GM18870 (cell line): Measurements from ENCODE around the gene SMPD2.

Experiments
- ATAC-seq: cut with Tn5 transposase; IDR thresholded peaks from one replicate; pipeline ENCODE4 v1.9.1; 2021; ENCODE audit warnings: moderate library complexity; ENCODE audit not compliant: unreplicated experiment

SMPD2 gene

DNA sequence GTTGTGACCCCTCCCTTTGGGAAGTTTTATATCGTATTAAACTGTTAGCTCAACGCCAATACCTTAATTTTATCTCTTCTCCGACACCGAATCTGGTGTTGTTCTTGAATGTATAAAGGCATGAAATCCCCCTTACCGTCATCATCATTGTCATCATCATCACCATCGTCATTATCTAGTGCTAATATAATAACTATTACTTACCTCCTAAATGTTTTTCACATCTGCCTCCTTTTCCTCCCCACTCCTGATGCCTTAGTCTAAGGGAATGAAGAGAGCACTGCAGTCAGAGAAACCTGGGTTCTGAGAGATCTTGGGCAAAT is 43.2 kb downstream of the SMPD2 start:
- no peak for ATAC-seq

DNA sequence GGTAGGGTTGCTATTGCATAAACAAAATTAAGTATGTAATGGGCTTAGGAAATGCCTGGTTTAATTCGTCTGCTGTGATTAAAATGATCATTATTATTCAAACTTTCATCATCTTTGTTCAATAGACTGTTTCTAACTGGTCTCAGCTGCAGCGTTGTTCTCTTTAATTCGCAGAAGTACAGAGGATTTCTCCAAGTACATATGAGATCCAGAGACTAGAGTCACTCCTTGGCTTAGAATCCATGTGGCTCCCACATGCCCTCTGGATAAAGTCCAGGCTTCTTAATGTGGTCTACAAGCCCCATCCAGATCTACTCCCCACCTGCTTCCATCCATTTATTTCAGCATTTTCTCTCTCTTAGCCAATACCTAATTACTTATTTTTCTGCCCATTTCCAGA is 43.6 kb downstream of the SMPD2 start:
- no peak for ATAC-seq

DNA sequence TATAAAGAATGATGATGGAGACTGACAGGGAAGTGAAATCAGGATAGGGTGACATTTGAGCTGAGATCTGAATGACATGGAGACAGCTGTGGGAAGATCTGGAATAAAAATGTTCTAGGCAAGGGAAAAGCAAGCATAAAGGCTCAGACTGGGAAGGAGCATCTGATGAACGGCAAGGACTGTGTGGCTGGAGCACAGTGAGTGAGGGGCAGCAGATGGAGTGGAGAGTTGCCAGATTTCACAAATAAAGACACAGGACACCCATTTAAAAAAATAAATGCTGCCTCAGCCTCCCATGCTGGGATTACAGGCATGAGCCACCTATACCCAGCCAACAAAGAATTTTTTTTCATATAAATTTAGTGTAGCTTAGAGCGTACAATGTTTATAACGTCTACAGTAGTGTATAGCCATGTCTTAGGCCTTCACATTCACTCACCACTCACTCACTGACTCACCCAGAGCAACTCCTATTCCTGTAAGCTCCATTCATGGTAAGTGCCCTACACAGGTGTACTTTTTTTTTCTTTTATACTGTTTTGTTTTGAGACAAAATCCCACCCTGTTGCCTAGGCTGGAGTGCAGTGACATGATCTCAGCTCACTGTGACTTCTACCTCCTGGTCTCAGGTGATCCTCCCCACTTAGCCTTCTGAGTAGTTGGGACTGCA is 44.9 kb downstream of the SMPD2 start:
- ATAC-seq = no peak

DNA sequence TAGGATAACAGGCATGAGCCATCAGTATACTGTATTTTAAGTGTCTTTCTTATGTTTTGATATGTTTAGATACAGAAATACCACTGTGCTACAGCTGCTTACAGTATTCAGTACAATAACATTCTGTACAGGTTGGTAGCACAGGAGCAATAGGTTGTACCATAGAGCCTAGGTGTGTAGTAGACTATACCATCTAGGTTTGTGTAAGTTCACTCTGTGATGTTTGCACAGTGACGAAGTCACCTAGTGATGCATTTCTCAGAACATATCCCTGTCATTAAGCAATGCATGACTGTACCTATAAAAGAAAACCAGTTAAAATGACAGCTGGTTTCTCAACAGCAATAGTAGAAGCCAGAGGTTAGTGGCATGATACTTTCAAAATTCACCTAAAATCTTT is 45.5 kb downstream of the SMPD2 start:
- no peak for ATAC-seq

DNA sequence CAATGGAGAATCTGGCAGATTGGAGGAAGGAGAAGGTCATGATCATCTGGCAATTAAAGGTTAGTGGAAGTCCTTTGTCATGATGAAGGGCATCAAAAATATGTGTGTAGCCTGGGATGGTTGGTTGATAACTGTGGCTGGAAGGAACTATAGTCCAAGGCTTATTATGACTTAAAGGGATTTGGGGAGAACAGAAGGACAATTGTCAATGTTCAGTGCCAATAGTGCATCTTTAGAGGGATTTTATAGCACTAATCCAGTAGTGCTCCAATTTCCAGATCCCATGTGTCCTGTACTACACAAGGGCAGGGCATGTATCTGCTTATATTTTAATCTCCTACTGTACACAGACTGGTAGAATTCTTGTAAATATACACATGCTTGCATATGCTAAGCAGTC is 47.5 kb downstream of the SMPD2 start:
- no peak for ATAC-seq

DNA sequence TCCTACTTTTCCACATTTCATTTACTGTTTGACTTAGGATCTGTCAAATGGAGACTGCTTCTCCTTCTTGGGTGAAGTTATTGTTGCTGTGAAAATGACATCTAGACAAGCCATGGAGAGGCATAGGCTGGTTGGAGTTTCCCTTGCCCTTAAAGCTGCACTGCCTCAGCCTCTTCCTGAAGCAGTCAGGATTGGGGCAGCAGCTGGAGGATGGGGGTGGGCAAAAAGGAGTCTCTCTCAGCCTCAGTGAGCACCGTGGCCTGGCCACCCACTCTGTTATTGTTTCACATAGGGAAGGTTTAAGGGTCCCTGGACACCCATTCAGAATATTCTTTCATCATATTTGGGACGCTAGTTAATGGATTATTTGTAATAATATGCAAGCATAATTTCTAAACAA is 50.2 kb downstream of the SMPD2 start:
- ATAC-seq = no peak

DNA sequence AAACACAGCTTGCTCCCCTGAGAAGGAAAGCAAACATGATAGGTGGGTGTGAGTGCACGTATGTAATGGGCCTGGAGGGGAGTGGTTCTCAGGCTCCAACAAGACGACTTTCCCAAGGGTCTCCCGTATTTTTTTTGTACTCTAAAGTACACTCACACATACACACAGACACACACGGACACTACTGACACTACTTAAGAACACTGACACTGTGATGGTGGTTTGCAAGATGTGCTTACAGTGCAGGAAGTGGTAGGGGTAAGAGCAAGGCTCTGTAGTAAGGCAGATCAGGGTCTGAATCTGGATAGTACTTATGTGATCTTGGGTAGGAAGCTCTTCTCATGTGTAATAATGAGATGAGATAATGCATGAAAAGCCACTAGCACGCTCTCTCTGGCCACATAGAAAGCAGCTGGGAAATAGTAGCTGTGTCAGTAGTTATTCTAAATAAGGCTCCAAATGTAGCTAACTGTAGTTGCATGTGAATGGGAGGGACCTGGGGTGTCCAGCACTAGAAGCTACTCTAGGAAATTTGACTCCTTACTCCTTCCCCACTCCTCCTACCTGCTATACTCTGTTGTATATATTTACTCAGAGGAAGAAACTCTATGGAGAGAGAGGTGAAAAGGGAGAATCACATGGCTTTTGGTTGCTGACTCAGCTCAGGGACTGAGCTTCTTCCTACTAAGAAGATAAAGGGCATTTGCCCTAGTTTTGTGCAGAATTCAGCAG is 50.8 kb downstream of the SMPD2 start:
- no peak for ATAC-seq
